DMS53 treated with DMSO at 0.1 percent for 48 hours (cell line): Measurements from ENCODE around the gene VPS35.
A peak's percentile ranks its signal among the peaks of the same experiment; 100 is the strongest.

Experiments
- DNase-seq: peaks from one replicate; lab custom pipeline; 2025; ENCODE audit not compliant: unreplicated experiment; lab: John Stamatoyannopoulos, UW

The VPS35 gene

GRCh38 chr16:46620266-46621005, 68.5 kb downstream of the VPS35 start:
- DNase-seq: no peak

- DNase-seq: no peak
Observed at GRCh38 chr16:46618516-46618915, 70.5 kb downstream of the VPS35 start.

GRCh38 chr16:46614006-46614405, 75.0 kb downstream of the VPS35 start:
- DNase-seq: no peak

- no peak for DNase-seq
Observed at GRCh38 chr16:46613352-46613751, 75.6 kb downstream of the VPS35 start.

- no peak for DNase-seq
Observed at GRCh38 chr16:46612121-46612520, 76.9 kb downstream of the VPS35 start.

GRCh38 chr16:46607529-46607928, 81.4 kb downstream of the VPS35 start:
- peak; percentile 11 for DNase-seq

GRCh38 chr16:46606231-46606630, 82.7 kb downstream of the VPS35 start:
- DNase-seq: no peak
